IPS DF 19.7 (cell line): ENCODE data around the gene TMEM144.

Source experiments
- DNase-seq: peaks from one replicate; pipeline ENCODE4 v3.0.0-alpha.2; 2013; ENCODE audit warnings: low read depth, low spot score

Gene TMEM144

GRCh38 chr4:158209825-158210807, at the start of gene TMEM144:
Gene TMEM144, plus strand, starts transcription at chr4:158210486. Its CDS starts 2,182 bp downstream, at chr4:158212668.
- DNase-seq: peak; percentile 70

GRCh38 chr4:158161551-158162354, 48.5 kb upstream of the TMEM144 start:
- no peak for DNase-seq

DNA sequence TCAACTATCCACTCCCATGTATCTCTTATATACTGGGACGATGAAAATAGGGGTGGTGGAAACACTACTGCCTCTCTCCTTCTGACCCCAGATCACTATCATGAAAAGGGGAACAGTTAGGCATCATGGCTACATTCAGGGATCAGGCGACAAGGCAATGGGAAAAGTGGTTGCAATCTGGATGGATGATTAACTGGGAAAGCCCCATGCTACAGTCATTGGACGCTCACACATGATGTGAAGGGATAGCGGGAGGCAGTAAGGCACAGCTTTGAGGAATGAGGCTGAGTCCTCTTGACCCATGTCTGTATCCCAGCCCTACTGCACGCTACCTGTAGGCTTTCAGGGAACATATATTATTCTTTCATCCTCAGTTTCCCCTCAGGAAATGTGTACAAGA, 47.7 kb upstream of the TMEM144 start:
- DNase-seq: no peak

GRCh38 chr4:158163941-158164767, 46.1 kb upstream of the TMEM144 start:
- no peak for DNase-seq

GRCh38 chr4:158164768-158165213, 45.5 kb upstream of the TMEM144 start:
- no peak for DNase-seq

- DNase-seq: no peak
Observed at GRCh38 chr4:158166701-158167100, 43.6 kb upstream of the TMEM144 start.

DNA sequence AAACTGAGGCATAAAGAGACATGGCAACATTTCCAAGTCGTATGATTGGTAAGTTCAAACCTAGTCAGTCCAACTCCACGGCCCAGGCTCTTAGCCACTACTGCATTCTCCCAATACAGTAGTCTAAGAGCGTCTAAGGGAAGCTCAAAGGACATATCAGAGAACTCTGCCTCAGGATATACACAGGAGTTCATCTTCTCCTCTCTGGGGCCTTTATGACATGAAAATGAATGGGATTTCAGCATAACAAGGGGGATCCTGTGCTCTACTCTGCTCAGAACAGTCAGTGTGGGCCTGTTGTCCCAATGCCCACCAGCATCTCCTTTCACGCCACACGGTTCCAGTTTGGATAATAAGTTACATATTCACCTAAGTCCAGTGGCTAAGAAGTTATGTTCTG, 41.7 kb upstream of the TMEM144 start:
- no peak for DNase-seq

- no peak for DNase-seq
Observed at GRCh38 chr4:158169506-158169905, 40.8 kb upstream of the TMEM144 start.

DNA sequence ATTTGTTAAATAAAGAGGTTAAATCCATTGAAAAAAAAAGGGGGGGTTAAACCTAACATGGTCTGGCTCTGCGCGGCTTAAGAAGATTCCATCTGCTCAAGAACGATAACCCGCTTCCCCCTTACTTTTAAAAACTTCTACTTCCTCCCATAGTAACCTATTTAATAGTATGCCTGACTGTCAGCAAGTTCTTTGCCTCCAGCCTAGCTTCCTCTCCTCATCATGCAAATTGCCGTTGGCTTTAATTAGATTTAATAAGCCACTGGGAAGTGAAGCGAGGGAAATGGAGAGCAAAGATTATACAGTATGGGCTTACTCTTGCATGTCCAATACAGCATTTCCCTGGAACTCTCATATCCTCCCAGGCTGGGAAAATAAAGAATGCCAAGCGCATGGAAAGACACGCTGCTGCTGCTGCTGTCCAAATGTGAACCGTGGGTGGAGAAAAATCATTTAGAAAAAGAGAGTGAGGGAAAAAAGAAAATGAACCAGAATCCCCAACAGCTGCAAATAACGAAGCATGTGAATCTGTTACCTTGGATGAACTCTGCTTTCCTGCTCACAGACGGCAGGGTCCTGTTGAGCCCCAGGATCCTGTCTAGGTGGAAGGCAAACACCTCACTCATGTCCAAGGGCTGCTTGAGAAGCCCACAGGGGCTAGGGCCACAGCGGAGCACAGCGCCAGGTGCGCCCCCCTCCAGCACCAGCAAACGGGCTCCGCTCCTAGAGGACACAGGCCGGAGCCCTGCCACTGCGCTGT, 40.2 kb upstream of the TMEM144 start:
- no peak for DNase-seq

DNA sequence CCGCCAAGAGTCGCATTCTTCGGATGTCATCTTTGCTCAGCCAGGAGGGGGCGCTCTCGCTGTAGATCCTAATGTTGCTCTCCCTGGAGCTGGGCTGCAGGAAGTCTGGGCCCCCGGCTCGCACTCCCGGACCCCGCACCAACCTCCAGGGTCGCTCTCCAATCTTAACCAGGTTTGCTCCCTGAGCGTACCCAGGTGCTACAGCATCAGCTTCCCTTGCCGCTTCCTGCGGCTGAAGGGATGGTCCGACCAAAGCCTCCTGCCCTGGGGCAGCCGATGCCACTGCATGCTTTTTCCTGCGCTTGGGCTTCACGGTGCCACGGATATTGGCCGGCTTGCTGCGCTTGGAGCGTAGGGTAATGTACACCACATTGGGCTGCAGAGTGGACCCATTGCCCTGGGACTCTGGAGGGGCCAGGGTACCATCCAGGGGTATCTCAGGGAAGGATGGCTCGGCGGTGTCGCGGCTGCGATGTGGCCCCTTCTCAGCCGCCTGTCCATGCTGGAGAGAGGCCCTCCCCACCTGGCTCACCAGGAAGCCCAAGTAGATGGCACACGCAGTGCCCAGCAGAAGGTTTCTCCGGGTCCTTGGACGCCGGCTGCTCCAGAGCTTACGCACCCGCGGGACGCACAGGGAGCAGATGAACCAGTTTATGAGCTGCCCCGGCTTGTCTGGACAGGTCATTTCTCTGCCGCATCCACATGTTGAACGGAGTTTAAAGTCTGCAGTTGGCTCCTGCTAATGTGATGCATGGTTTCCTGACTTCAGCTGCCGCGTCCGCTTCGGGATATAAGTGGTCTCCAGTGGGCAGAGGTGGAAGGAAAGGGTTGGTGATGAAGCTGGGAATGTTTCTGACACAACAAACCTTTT, 39.4 kb upstream of the TMEM144 start:
- no peak for DNase-seq

DNA sequence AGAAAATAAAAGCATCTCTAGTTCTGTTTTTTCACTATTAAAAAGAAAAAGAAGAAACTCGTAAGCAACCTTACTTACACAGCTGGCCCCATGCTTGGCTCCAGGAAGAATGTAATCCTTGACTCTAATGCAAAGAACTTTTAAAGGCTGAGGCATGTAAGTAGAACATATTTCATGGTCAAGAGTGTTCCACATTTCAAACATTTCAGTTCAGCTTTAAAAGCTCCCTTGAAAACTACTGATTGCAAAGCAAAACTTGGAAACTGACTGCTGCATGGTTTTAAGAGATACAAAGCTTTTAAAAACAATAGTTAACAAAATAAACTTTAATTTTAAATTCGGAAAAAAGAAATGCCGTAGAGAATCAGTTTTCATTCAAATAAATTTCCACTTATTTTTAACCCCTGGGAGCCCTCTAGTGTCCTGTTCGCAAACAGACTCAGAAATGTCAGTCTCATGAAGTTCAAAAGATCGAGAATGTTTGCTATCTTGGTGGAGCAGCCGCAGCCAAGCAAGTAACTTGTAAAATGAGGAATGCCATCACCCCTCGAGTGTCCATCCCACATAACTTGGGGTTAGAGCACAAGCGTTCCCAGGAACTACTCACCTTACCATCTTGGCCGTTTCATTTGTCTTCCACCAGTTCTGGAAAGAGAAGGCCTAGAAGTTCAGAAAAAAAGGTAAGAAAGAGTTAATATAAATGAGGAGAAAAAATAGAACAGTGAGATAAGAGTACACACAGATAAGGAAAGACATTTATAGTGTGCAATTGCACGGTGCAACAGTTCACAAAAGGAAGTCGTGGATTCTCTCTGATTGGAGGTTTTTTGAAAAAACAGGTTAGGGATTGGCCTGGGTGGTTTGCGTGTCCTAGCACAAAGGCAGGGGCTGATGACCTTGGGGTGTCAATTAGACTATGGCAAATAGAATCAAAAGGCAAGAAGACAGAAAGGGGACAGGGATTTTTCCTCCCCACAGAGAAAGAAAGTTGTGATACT, 37.7 kb upstream of the TMEM144 start, which contains the start of gene GASK1B:
GASK1B (minus strand) TSS at position 765 of the 998 bp plus-strand sequence. CDS start 1,650 bp downstream, outside the sequence.
- peak; percentile 23 for DNase-seq

- DNase-seq: no peak
Observed at GRCh38 chr4:158176108-158176507, 34.2 kb upstream of the TMEM144 start.

- no peak for DNase-seq
Observed at GRCh38 chr4:158176776-158177175, 33.5 kb upstream of the TMEM144 start.

DNA sequence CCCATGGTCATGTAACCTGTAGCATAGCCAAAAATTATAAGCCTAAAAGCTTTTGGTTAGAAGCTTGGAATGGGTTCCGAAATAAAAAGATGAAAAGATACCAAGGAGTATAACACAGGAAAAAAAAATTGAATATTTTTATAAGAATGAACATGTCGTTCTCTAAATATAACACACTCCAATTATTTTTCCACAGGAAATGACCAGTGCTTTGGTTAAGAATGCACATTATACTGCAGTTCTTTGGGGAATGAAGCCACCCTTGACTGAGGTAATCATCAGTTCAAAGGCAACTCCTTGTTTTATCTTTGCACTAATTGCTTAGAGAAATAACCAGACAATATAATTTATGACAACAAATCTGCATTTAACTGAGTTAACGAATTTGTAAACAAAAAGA, 30.8 kb upstream of the TMEM144 start:
- DNase-seq: no peak

- DNase-seq: no peak
Observed at GRCh38 chr4:158181906-158182305, 28.4 kb upstream of the TMEM144 start.

- DNase-seq: no peak
Observed at GRCh38 chr4:158182736-158183135, 27.6 kb upstream of the TMEM144 start.

- no peak for DNase-seq
Observed at GRCh38 chr4:158186815-158187214, 23.5 kb upstream of the TMEM144 start.

GRCh38 chr4:158189422-158189821, 20.9 kb upstream of the TMEM144 start:
- no peak for DNase-seq
